Measurements from ENCODE around the gene PDSS2. TPM values are rescaled to one million over a fixed set of nuclear protein-coding genes. Genes with fewer than 3 reads are reported as not detected.
"Not testable (repeated sequence)": the region's sequence is repeated elsewhere in the genome, so short reads cannot be mapped to it uniquely, and the experiment has no call there.

The PDSS2 gene
- total RNA-seq, 1 experiment from 2014 or later, result 12.1 TPM

- no CpG with 5 or more reads among the region's 3 CpGs for WGBS (ENCODE audit: extremely low coverage, insufficient read length, low lambda C conversion rate)
- H3K9me3 ChIP-seq (ENCODE audit: control insufficient read depth, low read depth, low read length), result no peaks in the 10 kb centered on the region
- no peak overlapping the region for H2BK12ac ChIP-seq (ENCODE audit: insufficient read length, low read depth, low read length)
- DNase-seq, result no peak
- H3K14ac ChIP-seq (ENCODE audit: insufficient read depth, low read length), result no peak overlapping the region
- no peak overlapping the region for H2BK20ac ChIP-seq (ENCODE audit: low read depth, low read length, poor library complexity, severe bottlenecking)
- no peak overlapping the region for H3K56ac ChIP-seq (ENCODE audit: insufficient read length, low read depth, low read length)
- no peaks in the 10 kb centered on the region for H3K27me3 Mint-ChIP-seq (ENCODE audit: low read depth)
- no peak overlapping the region for H3K4me3 Mint-ChIP-seq
- peaks cover 0 to 10% (median 0%) of the 10 kb centered on the region in 3 experiments; a peak in 1 of 7 replicates for H3K36me3 Mint-ChIP-seq (ENCODE audit: insufficient read depth in 1 of 3, low read depth in 3 of 3)
- no peak overlapping the region for H3K27ac ChIP-seq (ENCODE audit: insufficient read length, low read depth, low read length)
- no peaks in the 10 kb centered on the region for H3K27me3 ChIP-seq (ENCODE audit: insufficient read depth, low read length)
- no peak overlapping the region for H3T11ph ChIP-seq (ENCODE audit: low read length)
- H3K23ac ChIP-seq (ENCODE audit: insufficient read length, low read depth, low read length), result no peak overlapping the region
- no peak overlapping the region for H4K91ac ChIP-seq (ENCODE audit: insufficient read length, low read depth, low read length)
- H2AFZ ChIP-seq (ENCODE audit: low read length), result no peak overlapping the region
- no peak overlapping the region for H2BK15ac ChIP-seq (ENCODE audit: low read depth, low read length)
- no peak overlapping the region for H2BK5ac ChIP-seq (ENCODE audit: insufficient read length, low read length)
- H3K79me1 ChIP-seq (ENCODE audit: insufficient read depth, low read depth, low read length, poor library complexity, severe bottlenecking), result no peaks in the 10 kb centered on the region
- TF ChIP-seq CTCF (conservative IDR thresholded peaks at IDR 0.05), result no peak
- no peak overlapping the region for H3K4me2 ChIP-seq (ENCODE audit: insufficient read depth, insufficient read length, low read length)
- H4K5ac ChIP-seq (ENCODE audit: insufficient read length, low read depth, low read length), result no peak overlapping the region
- no peak overlapping the region for H2AK5ac ChIP-seq (ENCODE audit: insufficient read length, low read length)
- H4K8ac ChIP-seq (replicated peaks; ENCODE audit: insufficient read length, low read depth, low read length), result no peak overlapping the region
- no peaks in the 10 kb centered on the region for H4K20me1 ChIP-seq (ENCODE audit: control insufficient read depth, insufficient read depth, insufficient read length)
- no peak overlapping the region for H3K27ac Mint-ChIP-seq
- H3K4me1 ChIP-seq (ENCODE audit: insufficient read depth, low read length), result no peaks in the 10 kb centered on the region
- H3K9ac ChIP-seq (ENCODE audit: extremely low read depth, insufficient read length, low read length), result no peak overlapping the region
- H3K23me2 ChIP-seq (ENCODE audit: insufficient read length, low read depth, low read length, poor library complexity, severe bottlenecking), result no peaks in the 10 kb centered on the region
- H3K79me2 ChIP-seq (ENCODE audit: insufficient read depth, low read length), result no peaks in the 10 kb centered on the region; the same call in 1 of the 2 replicates
- H3K4me1 Mint-ChIP-seq, result 0 out of 4 replicates have a peak, but pooled peaks cover 0 to 3% of the 10 kb centered on the region in 2 experiments
- no peak overlapping the region for H3K18ac ChIP-seq (ENCODE audit: insufficient read length, low read depth, low read length)
- no peak overlapping the region for H3K4ac ChIP-seq (ENCODE audit: low read depth, low read length)
- H3K9me3 Mint-ChIP-seq, result no peaks in the 10 kb centered on the region; a peak in 2 of 5 replicates
- H2BK120ac ChIP-seq (ENCODE audit: low read depth, low read length, poor library complexity, severe bottlenecking), result no peak overlapping the region
Measured at GRCh38 chr6:107434812-107435211, 24.6 kb downstream of the PDSS2 start.

GRCh38 chr6:107425951-107426350 is 33.4 kb downstream of the PDSS2 start:
- not testable (repeated sequence) for H2BK20ac ChIP-seq (ENCODE audit: low read depth, low read length, poor library complexity, severe bottlenecking); H4K91ac ChIP-seq (ENCODE audit: insufficient read length, low read depth, low read length); H3K23me2 ChIP-seq (ENCODE audit: insufficient read length, low read depth, low read length, poor library complexity, severe bottlenecking); H4K5ac ChIP-seq (ENCODE audit: insufficient read length, low read depth, low read length); H3K79me1 ChIP-seq (ENCODE audit: insufficient read depth, low read depth, low read length, poor library complexity, severe bottlenecking); DNase-seq; H2BK15ac ChIP-seq (ENCODE audit: low read depth, low read length); H3K4me1 ChIP-seq (ENCODE audit: insufficient read depth, low read length); H3K4me1 Mint-ChIP-seq; H3K4me2 ChIP-seq (ENCODE audit: insufficient read depth, insufficient read length, low read length); H3K27me3 Mint-ChIP-seq (ENCODE audit: low read depth); H3K27ac Mint-ChIP-seq; H2BK120ac ChIP-seq (ENCODE audit: low read depth, low read length, poor library complexity, severe bottlenecking); H4K20me1 ChIP-seq (ENCODE audit: control insufficient read depth, insufficient read depth, insufficient read length); H2AK5ac ChIP-seq (ENCODE audit: insufficient read length, low read length); H3T11ph ChIP-seq (ENCODE audit: low read length); H3K56ac ChIP-seq (ENCODE audit: insufficient read length, low read depth, low read length); H2AFZ ChIP-seq (ENCODE audit: low read length); H3K23ac ChIP-seq (ENCODE audit: insufficient read length, low read depth, low read length); H3K4me3 Mint-ChIP-seq; H4K8ac ChIP-seq (replicated peaks; ENCODE audit: insufficient read length, low read depth, low read length); H2BK5ac ChIP-seq (ENCODE audit: insufficient read length, low read length); H3K27me3 ChIP-seq (ENCODE audit: insufficient read depth, low read length); H3K18ac ChIP-seq (ENCODE audit: insufficient read length, low read depth, low read length); H2BK12ac ChIP-seq (ENCODE audit: insufficient read length, low read depth, low read length); H3K27ac ChIP-seq (ENCODE audit: insufficient read length, low read depth, low read length); H3K4ac ChIP-seq (ENCODE audit: low read depth, low read length); H3K79me2 ChIP-seq (ENCODE audit: insufficient read depth, low read length); H3K9ac ChIP-seq (ENCODE audit: extremely low read depth, insufficient read length, low read length); H3K14ac ChIP-seq (ENCODE audit: insufficient read depth, low read length)
- peaks cover 32 to 45% of the 10 kb centered on the region in 2 experiments for H3K9me3 Mint-ChIP-seq
- H3K9me3 ChIP-seq (ENCODE audit: control insufficient read depth, low read depth, low read length), result peaks cover 15% of the 10 kb centered on the region
- peaks cover 26 to 29% (median 28%) of the 10 kb centered on the region in 3 experiments for H3K36me3 Mint-ChIP-seq (ENCODE audit: insufficient read depth in 1 of 3, low read depth in 3 of 3)
- WGBS (ENCODE audit: extremely low coverage, insufficient read length, low lambda C conversion rate), result no CpG with 5 or more reads among the region's 6 CpGs
